Stimulated activated CD4-positive, alpha-beta T cell treated with anti-CD3 and anti-CD28 coated beads, Interleukin-1b, Interleukin-23, amount 100 ng/mL, for 1 hour (primary cell): Measurements from ENCODE around the gene DHRS11.
"Not testable (repeated sequence)": the region's sequence is repeated elsewhere in the genome, so short reads cannot be mapped to it uniquely, and the experiment has no call there.

Source experiments
- DNase-seq, 2 donors: peaks; one replicate each; pipeline ENCODE4 v3.0.0-alpha.2; 2020; ENCODE audit warnings: low read depth in 2 of 2

DHRS11 gene

GRCh38 chr17:36593656-36594316 is 2.1 kb downstream of the DHRS11 start:
- no peak for DNase-seq

- DNase-seq: no peak
Measured at GRCh38 chr17:36594626-36595401, 3.1 kb downstream of the DHRS11 start.

GRCh38 chr17:36597226-36597625 is 5.5 kb downstream of the DHRS11 start:
- DNase-seq: no peak

GRCh38 chr17:36597866-36598777 is 6.4 kb downstream of the DHRS11 start:
- no peak for DNase-seq

- no peak for DNase-seq
Measured at GRCh38 chr17:36598951-36599401, 7.3 kb downstream of the DHRS11 start.

- no peak for DNase-seq
Measured at GRCh38 chr17:36599546-36600250, 8.0 kb downstream of the DHRS11 start.

GRCh38 chr17:36600465-36600864 is 8.8 kb downstream of the DHRS11 start:
- DNase-seq: no peak

- DNase-seq: no peak
Measured at GRCh38 chr17:36600936-36601302, 9.2 kb downstream of the DHRS11 start.

GRCh38 chr17:36601303-36602029 is 9.8 kb downstream of the DHRS11 start, which contains the start of gene MRM1:
Gene MRM1 (plus strand): TSS chr17:36601583. CDS start chr17:36601811, 228 bp downstream.
- DNase-seq: peak; percentile 76 to 86

- no peak for DNase-seq
Measured at GRCh38 chr17:36602030-36602748, 10.5 kb downstream of the DHRS11 start.

GRCh38 chr17:36602924-36603384 is 11.3 kb downstream of the DHRS11 start:
- peak in 1 of 2 donors; percentile 54 for DNase-seq

GRCh38 chr17:36605028-36605427 is 13.3 kb downstream of the DHRS11 start:
- not testable (repeated sequence) for DNase-seq

GRCh38 chr17:36608280-36608679 is 16.6 kb downstream of the DHRS11 start:
- DNase-seq: no peak

- DNase-seq: no peak
Measured at GRCh38 chr17:36608794-36609497, 17.3 kb downstream of the DHRS11 start.

- DNase-seq: no peak
Measured at GRCh38 chr17:36609498-36609862, 17.8 kb downstream of the DHRS11 start.

GRCh38 chr17:36610474-36610873 is 18.8 kb downstream of the DHRS11 start:
- no peak for DNase-seq

GRCh38 chr17:36611345-36612072 is 19.8 kb downstream of the DHRS11 start:
- no peak for DNase-seq

- DNase-seq: no peak
Measured at GRCh38 chr17:36612323-36612722, 20.6 kb downstream of the DHRS11 start.

GRCh38 chr17:36613155-36613554 is 21.5 kb downstream of the DHRS11 start:
- no peak for DNase-seq
